H9 (cell line): ENCODE measurements around the gene IFNL2. TPM values are rescaled to one million over a fixed set of nuclear protein-coding genes. Genes with fewer than 3 reads are reported as not detected.

Experiments used
- DNase-seq: peaks from one replicate; pipeline ENCODE4 v3.0.0-alpha.2; 2017
- H2AFZ ChIP-seq: one replicate; pipeline ENCODE4 v1.6.1; 2013; ENCODE audit warnings: mild to moderate bottlenecking, low read length, control low read depth, moderate library complexity
- H2AK5ac ChIP-seq: 2 replicates; pipeline ENCODE4 v1.6.1; 2013; ENCODE audit warnings: low read length, control low read depth, mixed read lengths; ENCODE audit not compliant: insufficient read length
- H2BK120ac ChIP-seq: one replicate; pipeline ENCODE4 v1.6.1; 2013; ENCODE audit warnings: low read depth, mild to moderate bottlenecking, low read length, control low read depth, inconsistent platforms; ENCODE audit not compliant: poor library complexity, severe bottlenecking
- H2BK12ac ChIP-seq: 2 replicates; pipeline ENCODE4 v1.6.1; 2013; ENCODE audit warnings: low read length, control low read depth, mixed read lengths, low read depth; ENCODE audit not compliant: insufficient read length
- H2BK15ac ChIP-seq: 2 replicates; pipeline ENCODE4 v1.6.1; 2013; ENCODE audit warnings: low read depth, low read length, control low read depth
- H2BK20ac ChIP-seq: one replicate; pipeline ENCODE4 v1.6.1; 2013; ENCODE audit warnings: low read depth, mild to moderate bottlenecking, low read length, control low read depth, inconsistent platforms; ENCODE audit not compliant: poor library complexity, severe bottlenecking
- H2BK5ac ChIP-seq: 2 replicates; pipeline ENCODE4 v1.6.1; 2013; ENCODE audit warnings: low read length, control low read depth, mixed read lengths; ENCODE audit not compliant: insufficient read length
- H3K14ac ChIP-seq: 2 replicates; pipeline ENCODE4 v1.6.1; 2013; ENCODE audit warnings: low read length, control low read depth; ENCODE audit not compliant: insufficient read depth
- H3K18ac ChIP-seq: 2 replicates; pipeline ENCODE4 v1.6.1; 2013; ENCODE audit warnings: low read depth, mild to moderate bottlenecking, mixed read lengths, low read length, control low read depth; ENCODE audit not compliant: insufficient read length
- H3K23ac ChIP-seq: 2 replicates; pipeline ENCODE4 v1.6.1; 2013; ENCODE audit warnings: low read length, control low read depth, mixed read lengths, low read depth; ENCODE audit not compliant: insufficient read length
- H3K23me2 ChIP-seq: 2 replicates; pipeline ENCODE4 v1.6.1; 2013; ENCODE audit warnings: low read depth, mild to moderate bottlenecking, mixed read lengths, low read length, control low read depth; ENCODE audit not compliant: insufficient read length, poor library complexity, severe bottlenecking
- H3K27ac ChIP-seq: 2 replicates; pipeline ENCODE4 v1.5.1; 2013; ENCODE audit warnings: low read length, control low read depth, mixed read lengths, low read depth; ENCODE audit not compliant: insufficient read length
- H3K27me3 ChIP-seq: 2 replicates; pipeline ENCODE4 v1.6.1; 2013; ENCODE audit warnings: low read length, control low read depth, inconsistent platforms; ENCODE audit not compliant: insufficient read depth
- H3K4ac ChIP-seq: 2 replicates; pipeline ENCODE4 v1.6.1; 2013; ENCODE audit warnings: low read depth, mild to moderate bottlenecking, control low read depth, inconsistent platforms, low read length, moderate library complexity
- H3K4me1 ChIP-seq: 2 replicates; pipeline ENCODE4 v1.6.1; 2013; ENCODE audit warnings: low read length, control low read depth, inconsistent platforms; ENCODE audit not compliant: insufficient read depth
- H3K4me2 ChIP-seq: 2 replicates; pipeline ENCODE4 v1.6.1; 2013; ENCODE audit warnings: low read length, control low read depth, mixed read lengths; ENCODE audit not compliant: insufficient read length, insufficient read depth
- H3K56ac ChIP-seq: 2 replicates; pipeline ENCODE4 v1.6.1; 2013; ENCODE audit warnings: low read depth, mild to moderate bottlenecking, mixed read lengths, low read length, control low read depth; ENCODE audit not compliant: insufficient read length
- H3K79me1 ChIP-seq: 2 replicates; pipeline ENCODE4 v1.6.1; 2013; ENCODE audit warnings: low read depth, mild to moderate bottlenecking, moderate library complexity, low read length, control low read depth, inconsistent platforms; ENCODE audit not compliant: insufficient read depth, poor library complexity, severe bottlenecking
- H3K79me2 ChIP-seq: 2 replicates; pipeline ENCODE4 v1.6.1; 2013; ENCODE audit warnings: low read length, control low read depth, inconsistent platforms; ENCODE audit not compliant: insufficient read depth
- H3K9ac ChIP-seq: 2 replicates; pipeline ENCODE4 v1.6.1; 2013; ENCODE audit warnings: low read length, control low read depth, mixed read lengths; ENCODE audit not compliant: insufficient read length; ENCODE audit errors: extremely low read depth
- H3K9me3 ChIP-seq: one replicate; pipeline ENCODE4 v1.6.1; 2013; ENCODE audit warnings: low read depth, low read length, inconsistent platforms; ENCODE audit not compliant: control insufficient read depth
- H3T11ph ChIP-seq: one replicate; pipeline ENCODE4 v1.6.1; 2013; ENCODE audit warnings: mild to moderate bottlenecking, low read length, control low read depth, inconsistent platforms
- H4K20me1 ChIP-seq: one replicate; pipeline ENCODE4 v1.6.1; 2013; ENCODE audit not compliant: control insufficient read depth, insufficient read length, insufficient read depth
- H4K5ac ChIP-seq: 2 replicates; pipeline ENCODE4 v1.6.1; 2013; ENCODE audit warnings: low read depth, mild to moderate bottlenecking, mixed read lengths, low read length, control low read depth; ENCODE audit not compliant: insufficient read length
- H4K8ac ChIP-seq: replicated peaks from 2 replicates; pipeline ENCODE4 v1.6.1; 2013; ENCODE audit warnings: low read length, control low read depth, mixed read lengths, low read depth; ENCODE audit not compliant: insufficient read length
- H4K91ac ChIP-seq: 2 replicates; pipeline ENCODE4 v1.6.1; 2013; ENCODE audit warnings: low read depth, mild to moderate bottlenecking, moderate library complexity, mixed read lengths, low read length, control low read depth; ENCODE audit not compliant: insufficient read length
- H3K27ac Mint-ChIP-seq, 3 experiments: 2 replicates in 2 of 3; 3 replicates in 1 of 3; pipeline ENCODE4 v1.8.0; 2020 to 2021; ENCODE audit warnings: mixed read lengths in 3 of 3, mild to moderate bottlenecking in 1 of 3, moderate library complexity in 1 of 3
- H3K27me3 Mint-ChIP-seq: 2 replicates; pipeline ENCODE4 v1.8.0; 2021; ENCODE audit warnings: low read depth, mild to moderate bottlenecking, moderate library complexity, mixed read lengths
- H3K36me3 Mint-ChIP-seq, 3 experiments: 2 replicates in 2 of 3; 3 replicates in 1 of 3; pipeline ENCODE4 v1.8.0; 2020 to 2021; ENCODE audit warnings: low read depth in 3 of 3, mixed read lengths in 3 of 3; ENCODE audit not compliant: insufficient read depth in 1 of 3
- H3K4me1 Mint-ChIP-seq, 2 experiments: 2 replicates each; pipeline ENCODE4 v1.8.0; 2020; ENCODE audit warnings: mixed read lengths in 2 of 2
- H3K4me3 Mint-ChIP-seq, 2 experiments: 2 replicates in 1 of 2; 3 replicates in 1 of 2; pipeline ENCODE4 v1.8.0; 2020 to 2021; ENCODE audit warnings: mild to moderate bottlenecking in 2 of 2, mixed read lengths in 2 of 2, moderate library complexity in 1 of 2
- H3K9me3 Mint-ChIP-seq, 2 experiments: 2 replicates in 1 of 2; 3 replicates in 1 of 2; pipeline ENCODE4 v1.8.0; 2020; ENCODE audit warnings: mild to moderate bottlenecking in 2 of 2, mixed read lengths in 2 of 2, moderate library complexity in 1 of 2
- WGBS: extraction: QIAGEN DNeasy Blood & Tissue Kit; methylation state at CpG from one replicate; pipeline ENCODE4 v1.1.7; 2013; ENCODE audit warnings: missing lambda C conversion rate, low lambda C conversion rate, mixed read lengths; ENCODE audit not compliant: insufficient read length; ENCODE audit errors: extremely low coverage; 5-methylcytosine and 5-hydroxymethylcytosine counted together
- total RNA-seq: library from RNA; stranded (reverse); gene quantifications from 2 replicates; pipeline ENCODE4 v1.2.1, GENCODE V29; 2021
- TF ChIP-seq, protein P1 (sequence below): fragments of 200-600 bp; sonication (generic); conservative IDR thresholded peaks from 3 replicates; pipeline ENCODE4 v1.8.0; 2021; ENCODE audit warnings: antibody characterized with exemption, mild to moderate bottlenecking

Gene IFNL2
- total RNA-seq, 1 experiment from 2014 or later: not detected

- Histone ChIP-seq H3K79me1 (no peaks in the 10 kb centered on the region), H4K5ac (no peak overlapping the region), H3K4me1 (no peaks in the 10 kb centered on the region), H3T11ph (no peak overlapping the region), H3K27ac (no peak overlapping the region), H2BK12ac (no peak overlapping the region), H3K56ac (no peak overlapping the region), H3K14ac (no peak overlapping the region), H3K18ac (no peak overlapping the region), H2AK5ac (no peak overlapping the region), H3K27me3 (no peaks in the 10 kb centered on the region; the same call in 1 of the 2 replicates), H3K79me2 (no peaks in the 10 kb centered on the region), H2BK5ac (no peak overlapping the region), H4K20me1 (no peaks in the 10 kb centered on the region), H3K23me2 (peaks cover 16% of the 10 kb centered on the region), H3K4ac (no peak overlapping the region), H2AFZ (no peak overlapping the region), H4K91ac (no peak overlapping the region), H3K9me3 (no peaks in the 10 kb centered on the region), H4K8ac (no peak overlapping the region), H3K9ac (no peak overlapping the region), H2BK20ac (no peak overlapping the region), H3K23ac (no peak overlapping the region), H2BK15ac (no peak overlapping the region), H2BK120ac (no peak overlapping the region), H3K4me2 (no peak overlapping the region)
- H3K9me3 Mint-ChIP-seq: no peaks in the 10 kb centered on the region
- H3K4me1 Mint-ChIP-seq: peaks cover 18 to 38% of the 10 kb centered on the region in 2 experiments
- peaks cover 56% of the 10 kb centered on the region for H3K27me3 Mint-ChIP-seq
- H3K36me3 Mint-ChIP-seq: no peaks in the 10 kb centered on the region
- peak; percentile 75 for DNase-seq
- H3K4me3 Mint-ChIP-seq: peak overlapping the region in 1 of 2 experiments; percentile 59; a peak in 1 of 5 replicates
- TF ChIP-seq, protein P1, sequence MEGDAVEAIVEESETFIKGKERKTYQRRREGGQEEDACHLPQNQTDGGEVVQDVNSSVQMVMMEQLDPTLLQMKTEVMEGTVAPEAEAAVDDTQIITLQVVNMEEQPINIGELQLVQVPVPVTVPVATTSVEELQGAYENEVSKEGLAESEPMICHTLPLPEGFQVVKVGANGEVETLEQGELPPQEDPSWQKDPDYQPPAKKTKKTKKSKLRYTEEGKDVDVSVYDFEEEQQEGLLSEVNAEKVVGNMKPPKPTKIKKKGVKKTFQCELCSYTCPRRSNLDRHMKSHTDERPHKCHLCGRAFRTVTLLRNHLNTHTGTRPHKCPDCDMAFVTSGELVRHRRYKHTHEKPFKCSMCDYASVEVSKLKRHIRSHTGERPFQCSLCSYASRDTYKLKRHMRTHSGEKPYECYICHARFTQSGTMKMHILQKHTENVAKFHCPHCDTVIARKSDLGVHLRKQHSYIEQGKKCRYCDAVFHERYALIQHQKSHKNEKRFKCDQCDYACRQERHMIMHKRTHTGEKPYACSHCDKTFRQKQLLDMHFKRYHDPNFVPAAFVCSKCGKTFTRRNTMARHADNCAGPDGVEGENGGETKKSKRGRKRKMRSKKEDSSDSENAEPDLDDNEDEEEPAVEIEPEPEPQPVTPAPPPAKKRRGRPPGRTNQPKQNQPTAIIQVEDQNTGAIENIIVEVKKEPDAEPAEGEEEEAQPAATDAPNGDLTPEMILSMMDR: no peak
- H3K27ac Mint-ChIP-seq: no peak overlapping the region; a peak in 1 of 7 replicates
- no CpG with 5 or more reads among the region's 10 CpGs for WGBS
Observed at GRCh38 chr19:39303373-39304184, 35.4 kb downstream of the IFNL2 start.
